ENCODE results near the gene RSRP1. TPM values are rescaled to one million over a fixed set of nuclear protein-coding genes. Genes with fewer than 3 reads are reported as not detected.

Gene RSRP1
- total and polyA plus RNA-seq, 2 of the 13 experiments (the other 11 are each of a cell fraction or from before 2014, with no cell fraction given): 43.9 to 52.8 TPM

DNA sequence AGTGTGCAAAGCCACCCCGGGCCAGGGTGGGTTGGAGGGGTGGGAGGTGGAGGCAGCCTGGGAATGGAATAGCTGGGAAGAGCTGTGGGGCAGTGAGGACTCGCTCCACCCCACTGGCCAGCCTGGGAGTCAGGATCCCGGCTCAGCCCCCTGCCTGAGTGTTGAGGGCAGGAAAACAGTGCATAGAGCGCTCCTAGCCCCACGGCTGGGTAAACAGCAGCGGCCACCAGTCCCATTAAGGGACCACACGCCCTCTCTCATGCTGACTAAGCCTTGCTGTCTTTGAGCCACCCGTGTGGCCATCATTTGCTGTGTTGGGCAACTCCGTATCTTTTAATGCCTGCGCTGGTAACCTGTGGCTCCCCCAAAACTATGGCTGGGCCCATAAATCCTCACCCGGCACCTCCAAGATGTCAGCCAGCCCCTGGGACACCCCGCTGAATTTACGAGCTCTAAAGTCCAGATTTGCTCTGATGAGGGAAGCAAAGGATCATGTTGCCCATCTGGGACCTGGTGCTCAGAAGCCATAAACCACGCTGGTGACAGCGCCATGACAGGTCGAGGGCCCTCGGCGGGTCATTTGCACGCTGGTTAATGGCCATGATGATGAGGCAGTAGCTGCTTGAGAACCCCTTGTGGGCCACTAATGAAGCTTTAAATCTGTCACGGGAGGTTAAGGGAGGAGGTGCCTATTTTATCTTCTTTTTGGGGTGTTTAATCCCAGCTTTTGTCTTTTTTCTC is 49.8 kb downstream of the RSRP1 start (continued):
- TF ChIP-seq, protein P1, sequence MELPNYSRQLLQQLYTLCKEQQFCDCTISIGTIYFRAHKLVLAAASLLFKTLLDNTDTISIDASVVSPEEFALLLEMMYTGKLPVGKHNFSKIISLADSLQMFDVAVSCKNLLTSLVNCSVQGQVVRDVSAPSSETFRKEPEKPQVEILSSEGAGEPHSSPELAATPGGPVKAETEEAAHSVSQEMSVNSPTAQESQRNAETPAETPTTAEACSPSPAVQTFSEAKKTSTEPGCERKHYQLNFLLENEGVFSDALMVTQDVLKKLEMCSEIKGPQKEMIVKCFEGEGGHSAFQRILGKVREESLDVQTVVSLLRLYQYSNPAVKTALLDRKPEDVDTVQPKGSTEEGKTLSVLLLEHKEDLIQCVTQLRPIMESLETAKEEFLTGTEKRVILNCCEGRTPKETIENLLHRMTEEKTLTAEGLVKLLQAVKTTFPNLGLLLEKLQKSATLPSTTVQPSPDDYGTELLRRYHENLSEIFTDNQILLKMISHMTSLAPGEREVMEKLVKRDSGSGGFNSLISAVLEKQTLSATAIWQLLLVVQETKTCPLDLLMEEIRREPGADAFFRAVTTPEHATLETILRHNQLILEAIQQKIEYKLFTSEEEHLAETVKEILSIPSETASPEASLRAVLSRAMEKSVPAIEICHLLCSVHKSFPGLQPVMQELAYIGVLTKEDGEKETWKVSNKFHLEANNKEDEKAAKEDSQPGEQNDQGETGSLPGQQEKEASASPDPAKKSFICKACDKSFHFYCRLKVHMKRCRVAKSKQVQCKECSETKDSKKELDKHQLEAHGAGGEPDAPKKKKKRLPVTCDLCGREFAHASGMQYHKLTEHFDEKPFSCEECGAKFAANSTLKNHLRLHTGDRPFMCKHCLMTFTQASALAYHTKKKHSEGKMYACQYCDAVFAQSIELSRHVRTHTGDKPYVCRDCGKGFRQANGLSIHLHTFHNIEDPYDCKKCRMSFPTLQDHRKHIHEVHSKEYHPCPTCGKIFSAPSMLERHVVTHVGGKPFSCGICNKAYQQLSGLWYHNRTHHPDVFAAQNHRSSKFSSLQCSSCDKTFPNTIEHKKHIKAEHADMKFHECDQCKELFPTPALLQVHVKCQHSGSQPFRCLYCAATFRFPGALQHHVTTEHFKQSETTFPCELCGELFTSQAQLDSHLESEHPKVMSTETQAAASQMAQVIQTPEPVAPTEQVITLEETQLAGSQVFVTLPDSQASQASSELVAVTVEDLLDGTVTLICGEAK (IDR thresholded peaks at IDR 0.05): no peak
- TF ChIP-seq, protein P1 (CRISPR knock-in tag; IDR thresholded peaks at IDR 0.05): 0 out of 2 replicates have a peak, but pooled peaks have one; percentile 35
- peak; percentile 24; the same call in 1 of the 2 replicates for TF ChIP-seq MTA1 (CRISPR knock-in tag; IDR thresholded peaks at IDR 0.05; ENCODE audit: borderline replicate concordance)
- 0 out of 2 replicates have a peak, but pooled peaks have one; percentile 25 for TF ChIP-seq ARNTL (CRISPR knock-in tag; IDR thresholded peaks at IDR 0.05)
- TF ChIP-seq RAD21 (CRISPR knock-in tag; IDR thresholded peaks at IDR 0.05): peak; percentile 21; the same call in 1 of the 2 replicates
- TF ChIP-seq, protein P2, sequence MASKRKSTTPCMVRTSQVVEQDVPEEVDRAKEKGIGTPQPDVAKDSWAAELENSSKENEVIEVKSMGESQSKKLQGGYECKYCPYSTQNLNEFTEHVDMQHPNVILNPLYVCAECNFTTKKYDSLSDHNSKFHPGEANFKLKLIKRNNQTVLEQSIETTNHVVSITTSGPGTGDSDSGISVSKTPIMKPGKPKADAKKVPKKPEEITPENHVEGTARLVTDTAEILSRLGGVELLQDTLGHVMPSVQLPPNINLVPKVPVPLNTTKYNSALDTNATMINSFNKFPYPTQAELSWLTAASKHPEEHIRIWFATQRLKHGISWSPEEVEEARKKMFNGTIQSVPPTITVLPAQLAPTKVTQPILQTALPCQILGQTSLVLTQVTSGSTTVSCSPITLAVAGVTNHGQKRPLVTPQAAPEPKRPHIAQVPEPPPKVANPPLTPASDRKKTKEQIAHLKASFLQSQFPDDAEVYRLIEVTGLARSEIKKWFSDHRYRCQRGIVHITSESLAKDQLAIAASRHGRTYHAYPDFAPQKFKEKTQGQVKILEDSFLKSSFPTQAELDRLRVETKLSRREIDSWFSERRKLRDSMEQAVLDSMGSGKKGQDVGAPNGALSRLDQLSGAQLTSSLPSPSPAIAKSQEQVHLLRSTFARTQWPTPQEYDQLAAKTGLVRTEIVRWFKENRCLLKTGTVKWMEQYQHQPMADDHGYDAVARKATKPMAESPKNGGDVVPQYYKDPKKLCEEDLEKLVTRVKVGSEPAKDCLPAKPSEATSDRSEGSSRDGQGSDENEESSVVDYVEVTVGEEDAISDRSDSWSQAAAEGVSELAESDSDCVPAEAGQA (IDR thresholded peaks at IDR 0.05; ENCODE audit: low read depth): 0 out of 2 replicates have a peak, but pooled peaks have one; percentile 21
- TF ChIP-seq, protein P2 (CRISPR knock-in tag; IDR thresholded peaks at IDR 0.05; ENCODE audit: borderline replicate concordance): no peak
- TF ChIP-seq, protein P3, sequence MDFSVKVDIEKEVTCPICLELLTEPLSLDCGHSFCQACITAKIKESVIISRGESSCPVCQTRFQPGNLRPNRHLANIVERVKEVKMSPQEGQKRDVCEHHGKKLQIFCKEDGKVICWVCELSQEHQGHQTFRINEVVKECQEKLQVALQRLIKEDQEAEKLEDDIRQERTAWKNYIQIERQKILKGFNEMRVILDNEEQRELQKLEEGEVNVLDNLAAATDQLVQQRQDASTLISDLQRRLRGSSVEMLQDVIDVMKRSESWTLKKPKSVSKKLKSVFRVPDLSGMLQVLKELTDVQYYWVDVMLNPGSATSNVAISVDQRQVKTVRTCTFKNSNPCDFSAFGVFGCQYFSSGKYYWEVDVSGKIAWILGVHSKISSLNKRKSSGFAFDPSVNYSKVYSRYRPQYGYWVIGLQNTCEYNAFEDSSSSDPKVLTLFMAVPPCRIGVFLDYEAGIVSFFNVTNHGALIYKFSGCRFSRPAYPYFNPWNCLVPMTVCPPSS (IDR thresholded peaks at IDR 0.05): no peak
